ENCODE measurements around the gene CLASP1.

- TF ChIP-seq RXRA (IDR thresholded peaks at IDR 0.05) (no peak), FOXA2 (IDR thresholded peaks at IDR 0.05) (no peak)
Observed at GRCh38 chr2:121664713-121665112, 15.5 kb upstream of the CLASP1 start.
